Measurements from ENCODE around the gene PTPN9.
"Not testable (repeated sequence)": the region's sequence is repeated elsewhere in the genome, so short reads cannot be mapped to it uniquely, and the experiment has no call there.

Gene PTPN9

GRCh38 chr15:75446151-75446550 lies 133.0 kb downstream of the PTPN9 start:
- no peak for TF ChIP-seq CTCF (IDR thresholded peaks at IDR 0.05; ENCODE audit: insufficient read depth, low read length, poor library complexity, severe bottlenecking)
- Histone ChIP-seq H3K4me3 (replicated peaks; ENCODE audit: low read depth, low read length) (peak overlapping the region; percentile 23), H3K27me3 (replicated peaks; ENCODE audit: control insufficient read depth, insufficient read depth, low read length) (no peaks in the 10 kb centered on the region), H3K36me3 (ENCODE audit: control insufficient read depth, insufficient read depth, low read length) (peaks cover 2% of the 10 kb centered on the region; the same call in 1 of the 2 replicates)
- DNase-seq (ENCODE audit: extremely low read depth, insufficient read length): peak; percentile 40

GRCh38 chr15:75445324-75445723 lies 133.8 kb downstream of the PTPN9 start:
- not testable (repeated sequence) for H3K4me3 ChIP-seq (replicated peaks; ENCODE audit: low read depth, low read length); H3K27me3 ChIP-seq (replicated peaks; ENCODE audit: control insufficient read depth, insufficient read depth, low read length); DNase-seq (ENCODE audit: extremely low read depth, insufficient read length); H3K36me3 ChIP-seq (ENCODE audit: control insufficient read depth, insufficient read depth, low read length)

- H3K4me3 ChIP-seq (replicated peaks; ENCODE audit: low read depth, low read length); DNase-seq (ENCODE audit: extremely low read depth, insufficient read length): not testable (repeated sequence)
These were observed 135.1 kb downstream of the PTPN9 start for GRCh38 chr15:75443972-75444453.

GRCh38 chr15:75437721-75438120 lies 141.4 kb downstream of the PTPN9 start:
- H3K4me3 ChIP-seq (replicated peaks; ENCODE audit: low read depth, low read length): no peak overlapping the region
- TF ChIP-seq CTCF (IDR thresholded peaks at IDR 0.05; ENCODE audit: insufficient read depth, low read length, poor library complexity, severe bottlenecking): no peak
- H3K36me3 ChIP-seq (ENCODE audit: control insufficient read depth, insufficient read depth, low read length): no peaks in the 10 kb centered on the region; the same call in 1 of the 2 replicates
- no peak for DNase-seq (ENCODE audit: extremely low read depth, insufficient read length)
- H3K27me3 ChIP-seq (replicated peaks; ENCODE audit: control insufficient read depth, insufficient read depth, low read length): no peaks in the 10 kb centered on the region

More at GRCh38 chr15:75443972-75444453, 135.1 kb downstream of the PTPN9 start:
- H3K27me3 ChIP-seq (replicated peaks; ENCODE audit: control insufficient read depth, insufficient read depth, low read length); H3K36me3 ChIP-seq (ENCODE audit: control insufficient read depth, insufficient read depth, low read length): not testable (repeated sequence)

- TF ChIP-seq CTCF (IDR thresholded peaks at IDR 0.05; ENCODE audit: insufficient read depth, low read length, poor library complexity, severe bottlenecking): no peak
- Histone ChIP-seq H3K36me3 (ENCODE audit: control insufficient read depth, insufficient read depth, low read length) (no peaks in the 10 kb centered on the region; the same call in 1 of the 2 replicates), H3K27me3 (replicated peaks; ENCODE audit: control insufficient read depth, insufficient read depth, low read length) (no peaks in the 10 kb centered on the region), H3K4me3 (replicated peaks; ENCODE audit: low read depth, low read length) (no peak overlapping the region)
- no peak for DNase-seq (ENCODE audit: extremely low read depth, insufficient read length)
These were observed 142.2 kb downstream of the PTPN9 start for GRCh38 chr15:75436881-75437280.

GRCh38 chr15:75431682-75432081 lies 147.4 kb downstream of the PTPN9 start:
- no peak overlapping the region for H3K4me3 ChIP-seq (replicated peaks; ENCODE audit: low read depth, low read length)
- peaks cover 11% of the 10 kb centered on the region for H3K36me3 ChIP-seq (ENCODE audit: control insufficient read depth, insufficient read depth, low read length)
- no peaks in the 10 kb centered on the region for H3K27me3 ChIP-seq (replicated peaks; ENCODE audit: control insufficient read depth, insufficient read depth, low read length)
- TF ChIP-seq CTCF (IDR thresholded peaks at IDR 0.05; ENCODE audit: insufficient read depth, low read length, poor library complexity, severe bottlenecking): no peak
- DNase-seq (ENCODE audit: extremely low read depth, insufficient read length): no peak

GRCh38 chr15:75431270-75431669 lies 147.8 kb downstream of the PTPN9 start:
- Histone ChIP-seq H3K4me3 (replicated peaks; ENCODE audit: low read depth, low read length) (no peak overlapping the region), H3K27me3 (replicated peaks; ENCODE audit: control insufficient read depth, insufficient read depth, low read length) (no peaks in the 10 kb centered on the region), H3K36me3 (ENCODE audit: control insufficient read depth, insufficient read depth, low read length) (peaks cover 11% of the 10 kb centered on the region)
- TF ChIP-seq CTCF (IDR thresholded peaks at IDR 0.05; ENCODE audit: insufficient read depth, low read length, poor library complexity, severe bottlenecking): no peak
- no peak for DNase-seq (ENCODE audit: extremely low read depth, insufficient read length)
